GM23248 (cell line): ENCODE results near the gene CMTR1. TPM values are rescaled to one million over a fixed set of nuclear protein-coding genes. Genes with fewer than 3 reads are reported as not detected.
A peak's percentile ranks its signal among the peaks of the same experiment; 100 is the strongest.

Experiments
- DNase-seq: peaks from one replicate; pipeline ENCODE4 v3.0.0-alpha.2; 2015
- H2AFZ ChIP-seq: fragments of 200-600 bp; sonication (generic); 2 replicates; pipeline ENCODE4 v1.6.1; 2016; ENCODE audit warnings: antibody characterized with exemption
- H3F3A ChIP-seq: fragments of 200-600 bp; sonication (generic); 2 replicates; pipeline ENCODE4 v1.6.1; 2016; ENCODE audit warnings: mild to moderate bottlenecking, antibody characterized with exemption, mixed run types; ENCODE audit not compliant: insufficient read depth
- H3K27ac ChIP-seq: fragments of 200-600 bp; sonication (generic); 2 replicates; pipeline ENCODE4 v1.5.1; 2016; ENCODE audit warnings: mild to moderate bottlenecking
- H3K27me3 ChIP-seq: fragments of 200-600 bp; sonication (generic); replicated peaks from 2 replicates; pipeline ENCODE4 v1.6.1; 2016; ENCODE audit warnings: mild to moderate bottlenecking; ENCODE audit not compliant: insufficient read depth
- H3K36me3 ChIP-seq: fragments of 200-600 bp; sonication (generic); 2 replicates; pipeline ENCODE4 v1.6.1; 2016; ENCODE audit warnings: low read depth, mild to moderate bottlenecking
- H3K4me1 ChIP-seq: fragments of 200-600 bp; sonication (generic); 2 replicates; pipeline ENCODE4 v1.6.1; 2016; ENCODE audit warnings: mild to moderate bottlenecking; ENCODE audit not compliant: insufficient read depth
- H3K4me2 ChIP-seq: fragments of 200-600 bp; sonication (generic); one replicate; pipeline ENCODE4 v1.6.1; 2016; ENCODE audit warnings: mild to moderate bottlenecking; ENCODE audit not compliant: unreplicated experiment
- H3K4me3 ChIP-seq: fragments of 200-600 bp; sonication (generic); 2 replicates; pipeline ENCODE4 v1.5.1; 2016; ENCODE audit warnings: mild to moderate bottlenecking
- H3K79me2 ChIP-seq: fragments of 200-600 bp; sonication (generic); 2 replicates; pipeline ENCODE4 v1.6.1; 2016; ENCODE audit warnings: mild to moderate bottlenecking; ENCODE audit not compliant: insufficient read depth
- H3K9ac ChIP-seq: fragments of 200-600 bp; sonication (generic); 2 replicates; pipeline ENCODE4 v1.6.1; 2016; ENCODE audit warnings: mild to moderate bottlenecking
- H3K9me2 ChIP-seq: fragments of 200-600 bp; sonication (generic); 2 replicates; pipeline ENCODE4 v1.6.1; 2016; ENCODE audit warnings: mixed run types, mild to moderate bottlenecking, moderate library complexity; ENCODE audit not compliant: insufficient read depth
- H3K9me3 ChIP-seq: fragments of 200-600 bp; sonication (generic); one replicate; pipeline ENCODE4 v1.6.1; 2017; ENCODE audit warnings: low read depth
- H4K20me1 ChIP-seq: fragments of 200-600 bp; sonication (generic); 2 replicates; pipeline ENCODE4 v1.6.0; 2016; ENCODE audit not compliant: insufficient read depth
- EZH2 ChIP-seq: fragments of 200-600 bp; sonication (generic); IDR thresholded peaks from 2 replicates; pipeline ENCODE4 v1.6.1; 2018; ENCODE audit warnings: antibody characterized with exemption, mild to moderate bottlenecking; ENCODE audit not compliant: insufficient read depth, poor library complexity, severe bottlenecking
- EZH2phosphoT487 ChIP-seq: fragments of 200-600 bp; sonication (generic); IDR thresholded peaks from 2 replicates; pipeline ENCODE4 v1.6.1; 2018; ENCODE audit warnings: antibody characterized with exemption, moderate library complexity, mild to moderate bottlenecking, low read depth; ENCODE audit not compliant: insufficient read depth
- WGBS, 2 experiments: methylation state at CpG; one replicate each; pipeline ENCODE4 v1.1.6; 2015 to 2017; ENCODE audit warnings: low lambda C conversion rate in 2 of 2, low coverage in 1 of 2; ENCODE audit errors: missing lambda C conversion rate in 2 of 2; 5-methylcytosine and 5-hydroxymethylcytosine counted together
- in situ Hi-C: fragments of 300-500 bp; cut with MboI; formaldehyde crosslinking; loops from 2 replicates; pipeline ENCODE4 v1.15.0; 2020
- polyA plus RNA-seq: library from polyadenylated mRNA; unstranded; fragments of >200 nt; fragmentation: Nextera tagmentation; extraction: Ambion mirVana; gene quantifications from 2 replicates; pipeline ENCODE4 v1.2.1, GENCODE V29; 2016
- total RNA-seq: library from RNA; depleted of rRNA; stranded (reverse); fragments of >200 nt; shearing (Covaris generic); gene quantifications from 2 replicates; pipeline ENCODE4 v1.2.3, GENCODE V29; 2014

The CMTR1 gene
- total and polyA plus RNA-seq, 2 experiments from 2014 or later, result 16.1 to 46.3 TPM

DNA sequence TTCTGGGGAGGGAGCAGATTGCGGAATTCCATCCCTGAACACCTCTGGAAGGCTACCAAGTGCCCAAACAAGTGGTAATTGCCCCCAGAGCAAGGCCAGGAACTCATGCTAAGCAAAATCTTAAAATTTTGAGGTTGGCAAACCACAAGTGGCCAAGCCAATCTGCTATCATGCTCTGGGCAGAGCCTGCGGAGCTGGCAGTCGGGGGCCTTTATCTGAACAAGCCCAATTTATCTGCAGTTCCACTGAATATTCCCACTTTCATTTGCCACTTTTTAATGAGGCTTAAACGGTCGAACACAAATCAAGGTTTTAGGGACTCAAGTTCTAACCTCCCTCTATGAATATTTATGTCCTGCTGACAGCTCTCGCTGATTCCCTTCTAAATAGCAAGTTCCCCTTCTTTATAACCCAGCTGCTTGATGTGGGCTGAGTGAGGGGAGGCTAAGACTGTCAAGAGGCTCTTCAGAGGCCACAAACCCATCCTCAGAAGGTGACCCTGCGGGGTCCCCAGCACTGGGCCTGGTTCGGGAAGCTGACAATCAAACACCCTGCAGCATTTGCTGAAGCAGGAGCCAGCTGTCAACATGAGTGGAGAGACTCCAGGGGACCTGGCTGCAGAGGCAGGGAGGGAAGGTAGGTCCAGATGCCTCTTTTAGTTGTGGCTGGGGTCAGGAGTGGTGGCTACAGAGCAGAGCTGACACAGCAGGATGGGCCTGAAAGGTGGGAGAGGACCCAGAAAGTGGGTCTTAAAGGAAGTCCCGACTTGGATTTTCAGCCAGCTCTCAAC, 54.8 kb downstream of the CMTR1 start:
- H3K4me3 ChIP-seq, result no peak overlapping the region
- H3K36me3 ChIP-seq, result no peaks in the 10 kb centered on the region
- H3F3A ChIP-seq, result no peaks in the 10 kb centered on the region
- no peaks in the 10 kb centered on the region for H4K20me1 ChIP-seq
- no peak for DNase-seq
- in situ Hi-C loops, result no loop called here
- no peak overlapping the region for H3K9ac ChIP-seq
- H2AFZ ChIP-seq, result no peak overlapping the region
- no peaks in the 10 kb centered on the region for H3K27me3 ChIP-seq
- no peak overlapping the region for H3K4me2 ChIP-seq
- TF ChIP-seq EZH2phosphoT487 (no peak), EZH2 (no peak)
- H3K9me3 ChIP-seq, result no peaks in the 10 kb centered on the region
- H3K79me2 ChIP-seq, result no peaks in the 10 kb centered on the region
- 75 to 76% methylated on average over 9 of the region's 9 CpGs for WGBS, 2 experiments
- no peaks in the 10 kb centered on the region for H3K4me1 ChIP-seq
- H3K9me2 ChIP-seq, result no peaks in the 10 kb centered on the region
- H3K27ac ChIP-seq, result no peak overlapping the region

DNA sequence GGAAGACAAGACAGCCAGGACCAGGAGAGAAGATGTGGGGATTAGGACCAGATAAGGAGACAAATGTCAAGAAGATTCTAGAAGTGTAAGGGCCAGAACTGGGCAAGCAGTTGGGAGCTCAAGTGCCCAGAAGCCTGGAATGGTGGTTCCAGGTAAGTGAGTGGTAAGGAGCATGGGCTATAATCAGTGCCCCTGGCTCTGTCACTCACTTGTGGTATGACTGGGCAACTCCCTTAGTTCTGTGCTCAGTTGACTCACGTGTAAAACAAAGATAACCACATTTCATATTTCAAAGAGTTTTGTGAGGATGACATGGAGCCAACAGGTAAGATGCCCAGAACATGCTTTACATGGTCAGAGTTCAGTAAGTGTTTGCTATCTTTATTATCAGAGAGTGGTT, 55.5 kb downstream of the CMTR1 start:
- TF ChIP-seq EZH2 (no peak), EZH2phosphoT487 (no peak)
- H3K36me3 ChIP-seq, result no peaks in the 10 kb centered on the region

GRCh38 chr6:37489697-37490336, 56.8 kb downstream of the CMTR1 start:
- DNase-seq, result peak; percentile 34
- in situ Hi-C loops, result no loop called here

More for the DNA sequence above, 55.5 kb downstream of the CMTR1 start:
- H3K4me3 ChIP-seq, result no peak overlapping the region
- no peak overlapping the region for H2AFZ ChIP-seq
- H3K4me2 ChIP-seq, result no peak overlapping the region
- no peak for DNase-seq
- no peaks in the 10 kb centered on the region for H3K27me3 ChIP-seq
- no peak overlapping the region for H3K9ac ChIP-seq
- in situ Hi-C loops, result no loop called here
- H3K27ac ChIP-seq, result no peak overlapping the region
- no peaks in the 10 kb centered on the region for H4K20me1 ChIP-seq
- H3K9me2 ChIP-seq, result no peaks in the 10 kb centered on the region
- H3K9me3 ChIP-seq, result no peaks in the 10 kb centered on the region
- WGBS, 2 experiments, result 88 to 91% methylated on average over 1 of the region's 1 CpG
- no peaks in the 10 kb centered on the region for H3K79me2 ChIP-seq
- no peaks in the 10 kb centered on the region for H3F3A ChIP-seq
- no peaks in the 10 kb centered on the region for H3K4me1 ChIP-seq

GRCh38 chr6:37490536-37491170, 57.6 kb downstream of the CMTR1 start:
- H3F3A ChIP-seq, result no peaks in the 10 kb centered on the region
- H3K36me3 ChIP-seq, result no peaks in the 10 kb centered on the region
- no peaks in the 10 kb centered on the region for H3K9me3 ChIP-seq
- in situ Hi-C loops, result no loop called here
- no peak for DNase-seq
- no peaks in the 10 kb centered on the region for H3K4me1 ChIP-seq
- H3K27me3 ChIP-seq, result no peaks in the 10 kb centered on the region
- no peak overlapping the region for H3K4me2 ChIP-seq
- no peaks in the 10 kb centered on the region for H3K79me2 ChIP-seq
- H3K27ac ChIP-seq, result no peak overlapping the region
- no peaks in the 10 kb centered on the region for H3K9me2 ChIP-seq
- no peak overlapping the region for H3K9ac ChIP-seq
- no peaks in the 10 kb centered on the region for H4K20me1 ChIP-seq
- H3K4me3 ChIP-seq, result no peak overlapping the region
- no peak for TF ChIP-seq EZH2phosphoT487
- TF ChIP-seq EZH2, result no peak
- no peak overlapping the region for H2AFZ ChIP-seq
- WGBS, 2 experiments, result 80 to 89% methylated on average over 8 to 9 of the region's 9 CpGs

More at GRCh38 chr6:37489697-37490336, 56.8 kb downstream of the CMTR1 start:
- no peaks in the 10 kb centered on the region for H3K4me1 ChIP-seq
- H3K9ac ChIP-seq, result no peak overlapping the region
- H3K27ac ChIP-seq, result no peak overlapping the region
- no peak overlapping the region for H3K4me2 ChIP-seq
- no peak overlapping the region for H2AFZ ChIP-seq
- H3K9me3 ChIP-seq, result no peaks in the 10 kb centered on the region
- H3F3A ChIP-seq, result no peaks in the 10 kb centered on the region
- no peaks in the 10 kb centered on the region for H3K36me3 ChIP-seq
- no peaks in the 10 kb centered on the region for H3K79me2 ChIP-seq
- H3K9me2 ChIP-seq, result no peaks in the 10 kb centered on the region
- H4K20me1 ChIP-seq, result no peaks in the 10 kb centered on the region
- H3K27me3 ChIP-seq, result no peaks in the 10 kb centered on the region
- WGBS, 2 experiments, result 42 to 48% methylated on average over 10 of the region's 10 CpGs
- H3K4me3 ChIP-seq, result no peak overlapping the region
- TF ChIP-seq EZH2phosphoT487 (no peak), EZH2 (no peak)
